ENCODE results near the gene PLCL2.

PLCL2 gene

DNA sequence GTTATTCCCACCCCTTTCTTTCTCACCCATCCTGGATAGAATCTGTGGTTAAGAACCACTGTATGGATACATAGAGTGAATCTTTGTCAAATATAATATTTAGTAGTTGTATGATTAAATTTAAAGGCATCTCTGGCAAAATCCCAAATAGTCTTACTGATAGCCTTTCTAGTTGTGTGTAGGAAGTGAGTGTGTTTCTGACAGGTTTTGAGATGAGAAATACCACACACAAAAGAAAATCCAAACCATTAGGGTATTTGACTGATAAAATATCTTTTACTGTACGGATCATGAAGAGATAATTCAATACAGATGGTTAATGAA lies 44.7 kb upstream of the PLCL2 start:
- Histone ChIP-seq H3K27me3 (replicated peaks; ENCODE audit: control insufficient read depth, insufficient read depth, low read length) (no peaks in the 10 kb centered on the region), H3K36me3 (ENCODE audit: control insufficient read depth, insufficient read depth, low read length) (no peaks in the 10 kb centered on the region), H3K4me3 (replicated peaks; ENCODE audit: low read depth, low read length) (no peak overlapping the region)
- no peak for DNase-seq (ENCODE audit: extremely low read depth, insufficient read length)
- TF ChIP-seq CTCF (IDR thresholded peaks at IDR 0.05; ENCODE audit: insufficient read depth, low read length, poor library complexity, severe bottlenecking): no peak

DNA sequence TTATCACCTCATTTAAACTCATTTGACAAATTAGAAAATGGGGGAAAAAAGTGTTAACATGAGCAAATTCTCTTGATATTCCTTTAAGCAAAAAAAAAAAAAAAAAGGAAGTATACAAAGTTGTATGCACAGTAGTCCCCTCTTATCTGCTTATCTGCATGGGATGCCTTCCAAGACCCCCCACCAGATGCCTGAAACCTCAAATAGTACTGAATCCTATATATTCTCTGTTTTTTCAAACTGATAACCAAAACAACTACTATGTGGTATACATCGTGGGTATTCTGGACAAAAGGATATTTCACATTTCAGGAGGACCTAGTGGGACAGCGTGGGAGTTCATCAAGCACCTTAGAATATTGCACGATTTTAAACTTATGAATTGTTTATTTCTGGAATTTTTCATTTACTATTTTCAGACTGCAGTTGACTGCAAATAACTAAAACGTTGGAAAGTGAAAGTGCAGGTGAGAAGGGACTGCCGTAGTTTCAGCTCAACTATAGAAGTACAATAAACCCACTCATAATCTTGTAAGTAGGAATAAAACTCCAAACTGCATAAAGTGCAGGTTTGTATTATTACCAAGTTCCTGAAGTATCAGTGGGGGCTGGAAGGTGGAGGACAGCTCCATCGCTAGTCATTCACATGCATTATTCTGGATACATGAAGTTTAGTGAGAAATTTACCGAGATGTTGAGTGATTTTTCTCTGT lies 43.6 kb upstream of the PLCL2 start:
- H3K36me3 ChIP-seq (ENCODE audit: control insufficient read depth, insufficient read depth, low read length): no peaks in the 10 kb centered on the region
- H3K27me3 ChIP-seq (replicated peaks; ENCODE audit: control insufficient read depth, insufficient read depth, low read length): no peaks in the 10 kb centered on the region
- peak overlapping the region; percentile 54 for H3K4me3 ChIP-seq (replicated peaks; ENCODE audit: low read depth, low read length)
- TF ChIP-seq CTCF (IDR thresholded peaks at IDR 0.05; ENCODE audit: insufficient read depth, low read length, poor library complexity, severe bottlenecking): no peak
- no peak for DNase-seq (ENCODE audit: extremely low read depth, insufficient read length)

- H3K4me3 ChIP-seq (replicated peaks; ENCODE audit: low read depth, low read length): peak overlapping the region; percentile 54; the same call in 1 of the 2 replicates
- no peaks in the 10 kb centered on the region for H3K27me3 ChIP-seq (replicated peaks; ENCODE audit: control insufficient read depth, insufficient read depth, low read length)
- H3K36me3 ChIP-seq (ENCODE audit: control insufficient read depth, insufficient read depth, low read length): no peaks in the 10 kb centered on the region
- no peak for DNase-seq (ENCODE audit: extremely low read depth, insufficient read length)
- no peak for TF ChIP-seq CTCF (IDR thresholded peaks at IDR 0.05; ENCODE audit: insufficient read depth, low read length, poor library complexity, severe bottlenecking)
Measured at GRCh38 chr3:16841904-16842271, 42.9 kb upstream of the PLCL2 start.

DNA sequence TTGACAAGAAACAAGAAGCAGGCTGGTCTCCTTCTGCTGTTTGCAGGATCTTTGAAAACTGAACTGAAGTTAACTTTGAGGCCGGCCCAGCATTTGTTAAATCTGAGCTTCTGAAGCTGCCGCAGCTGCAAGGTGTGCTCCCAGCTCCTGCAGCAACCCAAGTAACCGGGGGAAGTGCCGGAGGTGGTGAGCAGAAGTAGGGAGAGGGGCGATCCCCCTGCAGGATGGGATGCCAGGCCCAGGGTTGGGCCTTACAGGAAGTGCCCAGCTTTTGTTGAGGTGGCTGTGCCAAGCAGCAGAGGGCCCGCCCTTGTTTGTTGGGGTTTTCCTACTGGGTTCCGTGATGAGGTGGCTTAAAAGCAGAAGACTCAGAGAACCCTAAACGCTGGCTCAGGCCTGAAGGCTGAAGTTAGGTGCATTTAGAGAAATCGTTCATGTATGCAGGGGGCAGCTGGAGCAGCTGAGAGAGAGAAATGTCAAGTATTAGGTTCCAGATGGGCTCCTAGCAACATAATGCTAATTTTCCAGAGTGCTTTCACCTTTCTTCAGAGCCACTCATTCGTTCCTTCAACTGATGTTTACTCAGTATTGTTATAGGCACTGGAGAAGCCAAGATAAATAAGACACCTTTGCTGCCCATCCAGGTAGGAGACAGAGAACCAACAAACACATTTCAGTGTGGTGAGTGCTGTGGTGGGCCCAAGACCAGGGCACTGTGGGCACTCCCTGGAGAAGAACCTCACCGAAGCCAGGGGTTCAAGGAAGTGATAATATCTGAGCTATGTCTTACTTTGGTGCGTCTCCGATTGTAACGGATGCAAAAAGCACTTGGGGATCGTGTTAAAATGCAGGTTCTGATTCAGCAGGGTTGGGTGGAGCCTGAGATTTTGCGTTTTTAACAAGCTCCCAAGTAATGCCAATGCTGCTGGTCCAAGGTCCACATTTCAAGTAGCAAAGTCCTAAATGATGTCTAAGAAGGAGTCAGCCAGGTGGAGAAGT lies 42.2 kb upstream of the PLCL2 start:
- Histone ChIP-seq H3K27me3 (replicated peaks; ENCODE audit: control insufficient read depth, insufficient read depth, low read length) (no peaks in the 10 kb centered on the region), H3K36me3 (ENCODE audit: control insufficient read depth, insufficient read depth, low read length) (no peaks in the 10 kb centered on the region), H3K4me3 (replicated peaks; ENCODE audit: low read depth, low read length) (peak overlapping the region; percentile 54)
- peak; percentile 83 for DNase-seq (ENCODE audit: extremely low read depth, insufficient read length)
- TF ChIP-seq CTCF (IDR thresholded peaks at IDR 0.05; ENCODE audit: insufficient read depth, low read length, poor library complexity, severe bottlenecking): peak; percentile 2

GRCh38 chr3:16844222-16844621 lies 40.5 kb upstream of the PLCL2 start:
- Histone ChIP-seq H3K36me3 (ENCODE audit: control insufficient read depth, insufficient read depth, low read length) (no peaks in the 10 kb centered on the region), H3K4me3 (replicated peaks; ENCODE audit: low read depth, low read length) (no peak overlapping the region), H3K27me3 (replicated peaks; ENCODE audit: control insufficient read depth, insufficient read depth, low read length) (no peaks in the 10 kb centered on the region)
- TF ChIP-seq CTCF (IDR thresholded peaks at IDR 0.05; ENCODE audit: insufficient read depth, low read length, poor library complexity, severe bottlenecking): no peak
- DNase-seq (ENCODE audit: extremely low read depth, insufficient read length): no peak

Measured in GM06990 (cell line).